Measurements from ENCODE around the gene RYK.

GRCh38 chr3:134239538-134239937, 11.1 kb downstream of the RYK start:
- TF ChIP-seq EZH2 (IDR thresholded peaks at IDR 0.05; ENCODE audit: insufficient read depth, poor library complexity, severe bottlenecking) (no peak), EZH2phosphoT487 (IDR thresholded peaks at IDR 0.05; ENCODE audit: insufficient read depth, low read depth) (no peak)

Data from GM23248 (cell line).